ENCODE data around the gene SORCS2. TPM values are rescaled to one million over a fixed set of nuclear protein-coding genes. Genes with fewer than 3 reads are reported as not detected.

Gene SORCS2
- total RNA-seq, 1 donor from 2014 or later = 5.2 TPM

DNA sequence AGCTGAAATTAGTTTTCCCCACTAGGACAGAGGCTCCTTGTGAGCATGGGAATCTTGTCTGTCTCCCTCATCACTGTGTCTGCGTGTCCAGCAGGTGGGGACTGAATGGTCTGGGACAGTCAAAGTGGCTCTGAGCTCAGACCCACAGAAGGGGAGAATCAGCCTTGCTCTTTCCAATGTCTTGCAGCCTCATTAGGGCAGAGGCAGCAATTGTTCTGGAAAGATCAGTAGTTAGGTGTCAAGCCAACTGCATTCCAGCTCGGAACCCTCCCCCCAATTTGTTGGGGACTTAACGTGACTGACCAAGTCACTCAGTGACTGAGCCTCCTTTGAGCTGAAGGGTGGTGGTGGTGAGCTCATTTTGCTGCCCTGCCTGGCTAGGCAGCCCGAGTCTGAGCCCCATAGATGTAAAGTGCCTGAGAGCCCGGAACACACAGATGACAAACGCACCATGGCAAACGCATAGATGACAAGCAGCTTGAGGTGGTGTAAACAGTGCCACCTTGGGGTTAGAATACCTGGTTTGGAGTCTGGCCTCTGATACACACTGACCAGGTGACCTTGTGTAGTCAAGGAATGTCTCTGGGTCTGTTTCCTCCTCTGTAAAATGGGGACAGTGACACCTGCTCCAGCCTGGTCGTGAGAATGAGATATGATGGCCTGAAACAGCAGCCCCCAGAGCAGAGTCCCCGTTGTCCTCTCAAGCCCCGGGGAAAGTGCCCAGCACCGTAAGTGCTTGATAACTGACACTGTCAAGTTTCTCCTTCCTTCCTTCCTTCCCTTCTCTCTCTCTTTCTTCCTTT lies 2.7 kb upstream of the SORCS2 start:
- Histone ChIP-seq H3K36me3 (no peaks in the 10 kb centered on the region), H4K20me1 (ENCODE audit: low read depth) (peaks cover 14% of the 10 kb centered on the region), H3K27ac (no peak overlapping the region), H3K4me2 (no peak overlapping the region), H3K79me2 (ENCODE audit: low read depth) (no peaks in the 10 kb centered on the region), H3F3A (ENCODE audit: low read depth) (no peaks in the 10 kb centered on the region), H3K4me3 (no peak overlapping the region), H3K9me3 (ENCODE audit: low read depth) (no peaks in the 10 kb centered on the region), H3K27me3 (peaks cover 70% of the 10 kb centered on the region), H2AFZ (replicated peaks) (no peak overlapping the region), H3K9ac (no peak overlapping the region), H3K4me1 (peaks cover 25% of the 10 kb centered on the region)
- Mint-ChIP-seq H3K27me3 (ENCODE audit: insufficient read depth, low read depth) (peaks cover 38% of the 10 kb centered on the region), H3K36me3 (no peaks in the 10 kb centered on the region), H3K4me1 (peaks cover 23% of the 10 kb centered on the region), H3K4me3 (no peak overlapping the region), H3K27ac (peak overlapping the region; percentile 18), H3K9me3 (peaks cover 3% of the 10 kb centered on the region)
- no peak for TF ChIP-seq EZH2phosphoT487 (IDR thresholded peaks at IDR 0.05)
- TF ChIP-seq, protein P1, sequence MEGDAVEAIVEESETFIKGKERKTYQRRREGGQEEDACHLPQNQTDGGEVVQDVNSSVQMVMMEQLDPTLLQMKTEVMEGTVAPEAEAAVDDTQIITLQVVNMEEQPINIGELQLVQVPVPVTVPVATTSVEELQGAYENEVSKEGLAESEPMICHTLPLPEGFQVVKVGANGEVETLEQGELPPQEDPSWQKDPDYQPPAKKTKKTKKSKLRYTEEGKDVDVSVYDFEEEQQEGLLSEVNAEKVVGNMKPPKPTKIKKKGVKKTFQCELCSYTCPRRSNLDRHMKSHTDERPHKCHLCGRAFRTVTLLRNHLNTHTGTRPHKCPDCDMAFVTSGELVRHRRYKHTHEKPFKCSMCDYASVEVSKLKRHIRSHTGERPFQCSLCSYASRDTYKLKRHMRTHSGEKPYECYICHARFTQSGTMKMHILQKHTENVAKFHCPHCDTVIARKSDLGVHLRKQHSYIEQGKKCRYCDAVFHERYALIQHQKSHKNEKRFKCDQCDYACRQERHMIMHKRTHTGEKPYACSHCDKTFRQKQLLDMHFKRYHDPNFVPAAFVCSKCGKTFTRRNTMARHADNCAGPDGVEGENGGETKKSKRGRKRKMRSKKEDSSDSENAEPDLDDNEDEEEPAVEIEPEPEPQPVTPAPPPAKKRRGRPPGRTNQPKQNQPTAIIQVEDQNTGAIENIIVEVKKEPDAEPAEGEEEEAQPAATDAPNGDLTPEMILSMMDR (IDR thresholded peaks at IDR 0.05) = peak; percentile 8
- peak; percentile 22 for DNase-seq (ENCODE audit: low spot score)

DNA sequence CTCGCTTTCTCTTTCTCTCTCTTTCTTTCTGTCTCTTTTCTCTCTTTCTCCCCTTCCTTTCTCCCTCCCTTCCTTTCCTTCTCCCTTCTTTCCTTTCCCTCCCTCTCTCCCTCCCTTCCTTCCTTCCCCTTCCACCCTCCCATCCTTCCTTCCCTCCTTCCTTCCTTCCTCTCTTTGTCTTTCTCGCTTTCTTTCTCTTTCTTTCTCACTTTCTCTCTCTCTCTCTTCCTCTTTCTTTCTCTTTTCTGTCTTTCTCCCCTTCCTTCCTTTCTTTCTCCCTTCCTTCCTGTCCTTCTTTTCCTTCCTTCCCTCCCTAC lies 2.1 kb upstream of the SORCS2 start:
- Histone ChIP-seq H2AFZ (replicated peaks) (no peak overlapping the region), H3K9ac (no peak overlapping the region), H3F3A (ENCODE audit: low read depth) (no peaks in the 10 kb centered on the region), H3K9me3 (ENCODE audit: low read depth) (no peaks in the 10 kb centered on the region), H3K4me1 (peaks cover 31% of the 10 kb centered on the region), H3K4me3 (no peak overlapping the region), H3K36me3 (no peaks in the 10 kb centered on the region), H4K20me1 (ENCODE audit: low read depth) (peaks cover 20% of the 10 kb centered on the region), H3K79me2 (ENCODE audit: low read depth) (no peaks in the 10 kb centered on the region), H3K27me3 (peaks cover 70% of the 10 kb centered on the region), H3K4me2 (no peak overlapping the region), H3K27ac (no peak overlapping the region)
- no peak for DNase-seq (ENCODE audit: low spot score)
- Mint-ChIP-seq H3K4me1 (peaks cover 27% of the 10 kb centered on the region), H3K27me3 (ENCODE audit: insufficient read depth, low read depth) (peaks cover 39% of the 10 kb centered on the region), H3K27ac (no peak overlapping the region), H3K36me3 (no peaks in the 10 kb centered on the region), H3K4me3 (no peak overlapping the region), H3K9me3 (peaks cover 3% of the 10 kb centered on the region)
- TF ChIP-seq EZH2phosphoT487 (IDR thresholded peaks at IDR 0.05) = no peak
- TF ChIP-seq, protein P1 (IDR thresholded peaks at IDR 0.05) = no peak
- no peak for TF ChIP-seq EZH2 (IDR thresholded peaks at IDR 0.05)

DNA sequence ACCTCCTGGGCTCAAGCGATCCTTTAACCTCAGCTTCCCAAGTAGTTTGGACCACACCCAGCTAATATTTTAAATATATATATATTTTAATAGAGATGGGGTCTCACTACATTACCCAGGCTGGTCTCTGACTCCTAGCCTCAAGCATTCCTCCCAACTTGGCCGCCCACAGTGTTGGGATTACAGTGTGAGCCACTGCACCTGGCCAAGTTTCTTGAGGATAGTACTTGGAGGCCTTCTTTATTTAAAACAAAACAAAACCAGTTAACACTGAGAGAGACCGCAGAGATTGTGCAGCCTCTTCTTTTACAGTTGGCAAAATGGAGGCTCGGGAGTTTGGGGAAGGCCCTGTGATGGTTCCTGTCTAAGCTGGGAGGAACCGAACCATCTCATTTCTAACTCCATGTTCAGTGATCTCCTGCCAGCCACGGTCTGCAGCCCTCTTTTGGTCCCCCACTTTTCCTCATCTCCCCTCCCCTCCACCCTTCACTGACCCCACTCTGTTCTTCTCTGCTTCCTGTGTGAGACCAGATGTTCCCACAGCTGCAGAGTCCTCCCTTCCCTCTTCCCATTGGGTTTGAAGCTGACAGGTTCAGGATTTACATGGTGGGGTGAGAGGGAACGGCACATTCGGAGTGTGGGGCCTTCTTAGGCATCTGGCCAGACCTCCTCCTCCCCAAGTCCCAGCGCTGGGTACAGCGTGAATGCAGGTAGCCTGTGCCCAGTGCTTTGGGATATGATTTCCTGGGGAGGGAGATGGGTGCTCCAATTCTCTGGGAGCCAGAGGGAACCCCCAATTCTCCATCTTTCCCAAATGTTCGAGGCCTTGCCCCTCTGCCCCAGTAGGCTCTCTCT lies 1.4 kb upstream of the SORCS2 start:
- no peaks in the 10 kb centered on the region for H3K36me3 Mint-ChIP-seq
- no peak overlapping the region for H3K4me2 ChIP-seq
- peaks cover 32% of the 10 kb centered on the region for H3K4me1 ChIP-seq
- H4K20me1 ChIP-seq (ENCODE audit: low read depth) = peaks cover 26% of the 10 kb centered on the region
- no peak overlapping the region for H3K4me3 Mint-ChIP-seq
- no peak overlapping the region for H3K27ac ChIP-seq
- TF ChIP-seq EZH2 (IDR thresholded peaks at IDR 0.05) (no peak), EZH2phosphoT487 (IDR thresholded peaks at IDR 0.05) (no peak)
- TF ChIP-seq, protein P1 (IDR thresholded peaks at IDR 0.05) = no peak
- DNase-seq (ENCODE audit: low spot score) = no peak
- peaks cover 3% of the 10 kb centered on the region for H3K9me3 Mint-ChIP-seq
- no peak overlapping the region for H3K27ac Mint-ChIP-seq
- H3K27me3 ChIP-seq = peaks cover 70% of the 10 kb centered on the region
- H3K36me3 ChIP-seq = no peaks in the 10 kb centered on the region
- H2AFZ ChIP-seq (replicated peaks) = no peak overlapping the region
- H3K27me3 Mint-ChIP-seq (ENCODE audit: insufficient read depth, low read depth) = peaks cover 37% of the 10 kb centered on the region
- H3F3A ChIP-seq (ENCODE audit: low read depth) = no peaks in the 10 kb centered on the region
- no peak overlapping the region for H3K9ac ChIP-seq
- no peaks in the 10 kb centered on the region for H3K9me3 ChIP-seq (ENCODE audit: low read depth)
- H3K4me1 Mint-ChIP-seq = peaks cover 32% of the 10 kb centered on the region
- no peaks in the 10 kb centered on the region for H3K79me2 ChIP-seq (ENCODE audit: low read depth)
- no peak overlapping the region for H3K4me3 ChIP-seq

All from neural progenitor cell (in vitro differentiated cells).